HG03520 (cell line): ENCODE measurements around the gene CFAP43.
A peak's percentile ranks its signal among the peaks of the same experiment; 100 is the strongest.

ENCODE experiments used
- ATAC-seq: cut with Tn5 transposase; IDR thresholded peaks from one replicate; pipeline ENCODE4 v1.9.1; 2021; ENCODE audit warnings: mild to moderate bottlenecking, moderate library complexity; ENCODE audit not compliant: unreplicated experiment

Gene CFAP43, protein sequence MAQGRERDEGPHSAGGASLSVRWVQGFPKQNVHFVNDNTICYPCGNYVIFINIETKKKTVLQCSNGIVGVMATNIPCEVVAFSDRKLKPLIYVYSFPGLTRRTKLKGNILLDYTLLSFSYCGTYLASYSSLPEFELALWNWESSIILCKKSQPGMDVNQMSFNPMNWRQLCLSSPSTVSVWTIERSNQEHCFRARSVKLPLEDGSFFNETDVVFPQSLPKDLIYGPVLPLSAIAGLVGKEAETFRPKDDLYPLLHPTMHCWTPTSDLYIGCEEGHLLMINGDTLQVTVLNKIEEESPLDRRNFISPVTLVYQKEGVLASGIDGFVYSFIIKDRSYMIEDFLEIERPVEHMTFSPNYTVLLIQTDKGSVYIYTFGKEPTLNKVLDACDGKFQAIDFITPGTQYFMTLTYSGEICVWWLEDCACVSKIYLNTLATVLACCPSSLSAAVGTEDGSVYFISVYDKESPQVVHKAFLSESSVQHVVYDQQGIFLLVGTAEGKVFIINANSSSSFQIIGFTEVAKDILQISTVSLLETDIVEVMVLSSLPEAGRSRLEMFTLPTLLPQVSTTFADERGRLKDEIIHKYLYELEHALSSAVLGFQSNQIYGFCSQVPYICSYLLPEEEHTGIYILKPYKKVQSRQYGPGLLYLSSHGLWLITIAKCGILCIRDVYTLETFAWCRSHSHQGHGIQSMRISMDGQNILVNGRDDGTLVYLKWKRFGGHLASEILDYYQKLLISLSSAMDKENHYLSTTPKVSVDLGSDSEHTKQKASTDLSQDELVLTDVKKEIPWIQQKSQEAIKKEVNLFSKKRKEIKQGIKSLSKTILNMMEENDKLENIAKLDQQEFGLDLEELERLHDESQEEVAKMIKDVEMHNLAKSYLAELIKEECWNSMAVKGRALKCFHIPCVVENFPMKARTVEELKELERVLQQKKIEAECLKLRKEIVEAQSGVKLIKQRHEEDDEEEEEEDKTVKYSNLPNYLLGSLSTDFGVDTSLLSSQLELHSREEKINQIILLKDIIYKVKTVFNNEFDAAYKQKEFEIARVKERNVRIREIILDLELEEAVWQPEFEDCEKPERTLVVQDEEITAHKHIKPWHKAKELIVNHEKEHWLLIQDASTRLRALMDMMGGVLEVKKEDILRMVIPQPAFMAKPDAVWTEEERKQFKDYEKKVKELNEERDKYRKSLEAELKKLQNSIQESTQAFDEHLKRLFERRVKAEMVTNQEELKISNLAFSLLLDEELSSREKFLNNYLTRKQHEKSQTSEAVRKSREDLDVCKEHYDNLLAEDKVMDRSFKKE (N-terminal part only)

DNA sequence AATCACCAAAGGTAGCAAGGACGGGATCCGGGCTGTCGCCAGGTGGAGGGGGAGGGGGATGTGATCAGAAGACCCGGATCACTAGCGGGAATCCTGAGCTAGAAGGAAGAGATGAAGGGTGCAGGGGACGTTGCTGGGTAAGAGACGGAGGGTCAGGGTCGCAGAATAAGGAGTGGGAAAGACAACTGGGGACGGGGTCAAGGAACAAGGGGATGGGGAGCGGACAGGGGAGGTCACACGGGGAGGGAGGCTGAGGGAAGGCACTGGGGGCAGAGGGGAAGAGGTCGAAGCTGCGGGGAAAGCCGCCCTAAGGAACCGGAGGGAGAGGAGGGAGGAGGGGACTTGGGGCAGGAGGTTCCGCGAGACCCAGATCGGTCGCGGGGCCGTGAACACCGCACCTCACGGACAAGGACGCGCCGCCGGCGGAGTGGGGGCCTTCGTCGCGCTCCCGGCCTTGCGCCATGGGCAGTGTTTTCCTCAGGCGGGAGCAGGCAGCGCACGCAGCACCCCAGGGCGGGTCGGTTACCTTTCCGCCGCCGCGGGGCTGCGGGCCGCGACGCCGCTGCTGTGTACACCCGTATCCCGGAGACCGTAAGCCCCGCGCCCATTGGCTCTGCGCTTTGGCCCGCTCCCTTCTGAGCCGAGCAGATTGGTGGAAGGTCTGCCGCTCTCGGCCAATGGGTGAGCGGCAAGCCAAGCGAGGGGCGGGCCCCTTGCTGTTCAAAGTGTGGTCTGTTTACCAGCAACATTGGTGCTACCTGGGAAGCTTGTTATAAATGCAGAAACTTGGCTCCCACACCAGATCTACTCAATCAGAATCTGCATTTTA lies at the start of gene CFAP43:
Gene CFAP43 (minus strand): TSS at position 581 of the 829 bp plus-strand sequence. CDS start 118 bp downstream, at position 463.
- ATAC-seq: peak; percentile 100

DNA sequence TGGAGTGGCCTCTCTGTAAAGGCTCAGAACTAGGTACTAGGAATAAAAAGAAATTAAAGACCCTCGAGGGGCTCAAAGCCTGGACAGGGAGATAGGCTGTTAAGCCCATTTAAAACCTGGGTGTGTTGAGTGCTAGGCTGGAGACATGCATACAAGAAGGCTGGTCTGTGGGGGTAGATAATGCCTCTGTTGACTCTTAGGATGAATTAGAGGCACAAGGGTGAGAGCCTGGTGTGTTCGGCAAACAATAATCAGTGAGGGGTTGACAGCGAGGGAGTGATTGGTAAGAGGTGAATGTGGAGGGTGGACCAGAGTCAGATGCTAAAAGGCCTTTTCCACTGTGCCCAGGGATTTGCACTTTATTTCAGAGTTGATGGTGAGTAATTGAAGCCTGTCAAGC lies 49.5 kb upstream of the CFAP43 start:
- ATAC-seq: no peak

DNA sequence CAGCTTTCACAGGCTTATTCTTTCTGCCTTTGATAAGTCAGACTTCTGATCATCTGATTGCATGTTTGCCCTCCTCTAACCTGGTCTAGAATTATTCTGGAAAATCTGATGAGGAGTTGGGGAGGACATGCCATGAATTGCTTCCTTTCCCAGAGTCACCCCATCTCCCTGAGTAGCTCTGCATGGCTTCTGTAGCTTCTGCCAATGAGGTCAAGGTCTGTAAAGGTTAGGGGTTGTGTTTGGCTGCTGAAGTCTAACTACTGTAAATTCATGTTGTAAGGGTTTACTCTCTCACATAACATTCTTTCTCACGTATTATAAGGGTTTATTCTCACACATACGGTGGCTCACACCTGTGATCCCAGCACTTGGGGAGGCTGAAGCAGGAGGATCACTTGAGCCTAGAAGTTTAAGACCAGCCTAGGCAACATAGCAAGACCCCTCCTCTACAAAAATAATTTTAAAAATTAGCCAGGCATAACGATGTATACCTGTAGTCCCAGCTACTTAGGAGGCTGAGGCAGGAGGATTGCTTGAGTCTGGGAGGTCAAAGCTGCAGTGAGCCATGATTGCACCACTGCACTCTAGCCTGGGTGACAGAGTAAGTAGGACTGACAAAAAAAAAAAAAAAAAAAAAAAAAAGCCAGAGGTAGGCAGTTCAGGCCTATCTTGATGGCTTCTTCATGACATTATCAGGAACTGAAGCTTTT lies 47.5 kb upstream of the CFAP43 start:
- no peak for ATAC-seq

DNA sequence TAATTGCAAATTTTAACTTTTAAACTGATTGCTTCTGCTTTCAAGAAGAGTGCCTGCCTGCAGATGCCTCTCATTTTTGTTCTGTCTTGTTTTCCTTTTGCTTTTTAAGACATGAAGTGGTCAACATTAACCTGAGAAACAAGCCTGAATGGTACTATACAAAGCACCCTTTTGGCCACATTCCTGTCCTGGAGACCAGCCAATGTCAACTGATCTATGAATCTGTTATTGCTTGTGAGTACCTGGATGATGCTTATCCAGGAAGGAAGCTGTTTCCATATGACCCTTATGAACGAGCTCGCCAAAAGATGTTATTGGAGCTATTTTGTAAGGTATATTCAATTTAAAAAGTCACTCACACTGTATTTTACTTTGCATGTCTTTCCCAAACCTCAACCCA lies 45.6 kb upstream of the CFAP43 start:
- no peak for ATAC-seq

DNA sequence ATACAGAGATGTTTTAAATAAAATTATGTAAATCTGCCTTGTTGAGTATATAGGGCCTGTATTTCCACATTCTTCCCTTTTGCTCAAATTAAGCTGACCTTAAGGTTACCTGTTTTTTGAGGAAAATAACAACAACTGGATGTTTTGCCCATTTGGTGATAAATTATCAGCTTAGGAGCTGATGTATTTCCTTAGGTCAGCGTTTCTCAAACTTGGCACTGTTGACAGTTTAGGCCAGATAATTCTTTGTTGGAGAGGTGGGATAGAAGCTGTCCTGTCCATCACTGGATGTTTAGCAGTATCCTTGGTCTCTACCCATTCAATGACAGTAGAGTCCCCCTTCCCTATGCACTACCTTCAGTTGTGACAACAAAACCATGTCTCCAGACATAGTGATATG lies 44.0 kb upstream of the CFAP43 start:
- no peak for ATAC-seq

DNA sequence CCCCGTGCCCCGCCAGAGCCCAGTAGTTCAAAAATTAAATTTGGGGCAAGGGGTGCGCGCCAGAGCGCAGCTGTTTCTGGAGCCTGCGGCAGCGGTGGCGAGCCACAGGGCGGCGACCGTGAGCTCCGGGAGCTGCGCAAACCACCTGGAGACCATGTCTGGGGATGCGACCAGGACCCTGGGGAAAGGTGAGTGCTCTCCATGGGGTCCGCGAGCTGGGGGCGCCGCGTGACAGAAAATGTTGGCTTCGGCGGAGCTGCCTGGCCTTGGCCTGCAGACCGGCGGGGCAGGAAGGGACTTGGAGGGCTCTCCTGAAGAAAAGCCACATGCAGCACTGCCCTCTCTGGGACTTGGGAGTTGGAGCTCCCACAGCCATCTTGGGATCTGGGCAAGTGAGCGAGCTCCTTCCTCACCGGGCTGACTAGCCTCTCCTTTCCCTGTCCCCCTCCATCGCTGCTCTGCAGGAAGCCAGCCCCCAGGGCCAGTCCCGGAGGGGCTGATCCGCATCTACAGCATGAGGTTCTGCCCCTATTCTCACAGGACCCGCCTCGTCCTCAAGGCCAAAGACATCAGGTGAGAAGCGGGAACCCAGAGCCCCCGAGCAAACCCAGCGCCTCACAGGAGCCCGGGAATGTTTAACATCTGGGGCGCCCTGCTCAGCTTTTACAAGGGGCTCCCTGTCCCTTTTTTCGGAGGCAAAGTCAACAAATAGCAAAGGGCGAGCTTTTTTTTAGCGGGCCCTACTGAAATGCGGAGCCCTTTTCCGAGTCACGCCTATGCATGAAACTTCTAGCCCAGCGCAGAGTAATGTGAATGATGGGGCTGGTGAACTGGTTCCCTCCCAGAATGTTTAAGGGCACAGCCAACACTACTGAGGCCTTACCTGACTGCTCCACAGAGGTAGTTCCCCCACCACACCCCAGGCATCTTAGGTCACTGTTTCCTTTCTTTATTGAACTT lies 42.9 kb upstream of the CFAP43 start:
- ATAC-seq: no peak

DNA sequence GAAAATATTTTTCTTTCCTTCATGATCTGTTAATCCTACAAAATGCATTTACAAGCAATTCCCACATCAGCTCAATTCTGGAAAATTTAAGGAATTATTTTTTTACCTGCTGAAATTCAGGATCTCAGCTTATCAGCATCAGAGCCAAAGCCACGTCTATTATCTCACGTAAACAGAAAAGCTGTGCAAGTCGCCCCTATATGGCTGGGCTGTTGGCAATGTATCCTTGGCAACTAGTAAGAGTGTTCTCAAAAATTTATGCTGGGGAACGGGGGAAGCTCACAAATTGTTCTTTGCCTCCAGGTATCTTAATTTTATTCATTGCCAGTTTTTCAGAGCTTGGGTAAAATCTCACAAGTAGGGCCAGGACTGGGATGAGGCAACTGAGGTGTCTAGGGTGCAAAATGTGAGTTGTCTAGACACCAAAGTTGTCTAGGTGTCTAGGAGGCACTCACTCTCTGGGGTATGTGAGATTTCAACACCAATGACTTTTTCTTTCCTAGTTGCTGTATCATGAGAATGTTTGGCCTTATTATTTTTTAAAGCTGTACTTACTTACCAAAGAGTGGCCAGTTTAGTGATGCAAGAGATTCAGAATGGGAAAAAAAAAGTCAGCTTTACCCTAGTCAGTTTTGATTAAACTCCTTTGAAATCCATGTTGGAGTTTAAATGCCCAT lies 41.9 kb upstream of the CFAP43 start:
- no peak for ATAC-seq

DNA sequence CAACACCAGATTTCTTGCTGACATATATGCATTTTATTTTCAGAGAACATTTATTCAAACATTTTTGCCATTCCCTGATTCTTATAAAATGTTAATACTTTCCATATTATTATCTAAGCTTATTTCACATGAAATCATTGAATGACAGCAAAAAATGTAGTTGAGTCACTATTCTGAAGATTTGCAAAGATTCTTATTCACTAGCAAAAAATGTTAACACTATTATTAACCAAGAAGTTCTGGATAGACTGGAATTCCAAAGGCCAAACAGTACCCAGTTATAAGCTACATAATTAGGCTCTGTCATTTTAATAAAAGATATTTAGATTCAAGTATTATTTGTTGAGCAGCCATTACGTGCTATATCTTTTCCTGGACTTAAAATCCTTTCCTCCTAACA lies 41.1 kb upstream of the CFAP43 start:
- ATAC-seq: no peak

DNA sequence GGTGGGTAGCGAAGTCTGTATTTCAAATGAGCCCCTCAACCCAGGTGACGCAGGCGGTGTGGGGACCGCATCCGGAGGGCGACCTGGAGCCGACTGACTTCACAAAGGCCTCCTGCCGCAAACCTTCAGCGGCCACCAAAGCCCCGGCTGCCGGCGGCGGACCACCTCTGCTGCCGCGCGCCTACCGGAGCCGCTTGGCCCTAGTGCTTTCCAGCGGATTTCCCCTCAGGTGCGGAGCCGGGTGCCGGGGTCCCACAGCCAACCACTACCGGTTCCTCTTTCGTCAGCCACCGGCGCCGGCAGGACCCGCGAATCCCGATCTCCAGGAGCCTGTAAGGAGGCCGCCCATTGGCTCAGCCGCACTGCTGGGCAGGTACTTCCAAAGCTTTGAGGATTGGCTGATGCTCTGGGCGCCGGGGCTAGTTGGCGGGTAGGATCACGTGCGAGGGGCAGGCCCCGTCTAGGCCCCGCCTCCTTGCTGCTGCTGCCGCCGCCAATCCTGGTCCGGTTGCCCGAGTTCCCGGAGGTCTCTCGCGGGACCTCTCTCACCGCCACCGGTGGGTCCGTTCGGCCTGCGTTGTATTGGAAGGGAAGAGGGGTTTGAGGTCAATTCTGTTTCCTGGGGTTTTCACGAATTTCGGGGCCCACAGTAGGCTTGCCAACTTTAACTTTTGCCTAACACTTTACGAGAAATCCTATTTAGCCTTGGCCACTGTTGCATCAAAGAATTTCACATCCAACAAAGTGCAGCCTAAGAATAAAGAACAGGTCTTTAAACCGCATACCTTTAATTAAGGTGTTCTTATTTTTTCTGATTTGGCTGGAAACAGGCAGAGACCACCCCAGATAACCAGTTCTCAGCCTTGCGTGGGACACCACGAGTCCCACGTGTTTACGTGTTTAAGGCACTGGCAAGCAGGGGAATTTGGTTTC lies 36.8 kb upstream of the CFAP43 start, which contains the start of gene GSTO2:
Gene GSTO2 (plus strand): TSS at position 472 of the 933 bp plus-strand sequence. CDS start 5,732 bp downstream, outside the sequence.
- ATAC-seq: peak; percentile 99

DNA sequence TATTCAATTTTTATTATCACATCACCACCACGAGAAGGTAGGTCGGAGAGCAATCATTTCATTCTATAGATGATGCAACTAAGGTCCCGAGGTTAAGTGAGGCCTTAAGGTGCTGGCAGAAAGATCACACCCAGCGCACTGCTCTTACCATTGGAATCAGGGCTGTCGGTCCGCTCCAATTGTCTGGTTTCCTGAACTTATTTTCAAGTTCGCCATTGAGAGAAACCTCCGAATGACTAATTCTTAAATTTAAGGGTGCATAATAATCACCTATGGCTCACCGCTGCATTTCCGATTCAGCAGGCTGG lies 36.2 kb upstream of the CFAP43 start:
- ATAC-seq: no peak

DNA sequence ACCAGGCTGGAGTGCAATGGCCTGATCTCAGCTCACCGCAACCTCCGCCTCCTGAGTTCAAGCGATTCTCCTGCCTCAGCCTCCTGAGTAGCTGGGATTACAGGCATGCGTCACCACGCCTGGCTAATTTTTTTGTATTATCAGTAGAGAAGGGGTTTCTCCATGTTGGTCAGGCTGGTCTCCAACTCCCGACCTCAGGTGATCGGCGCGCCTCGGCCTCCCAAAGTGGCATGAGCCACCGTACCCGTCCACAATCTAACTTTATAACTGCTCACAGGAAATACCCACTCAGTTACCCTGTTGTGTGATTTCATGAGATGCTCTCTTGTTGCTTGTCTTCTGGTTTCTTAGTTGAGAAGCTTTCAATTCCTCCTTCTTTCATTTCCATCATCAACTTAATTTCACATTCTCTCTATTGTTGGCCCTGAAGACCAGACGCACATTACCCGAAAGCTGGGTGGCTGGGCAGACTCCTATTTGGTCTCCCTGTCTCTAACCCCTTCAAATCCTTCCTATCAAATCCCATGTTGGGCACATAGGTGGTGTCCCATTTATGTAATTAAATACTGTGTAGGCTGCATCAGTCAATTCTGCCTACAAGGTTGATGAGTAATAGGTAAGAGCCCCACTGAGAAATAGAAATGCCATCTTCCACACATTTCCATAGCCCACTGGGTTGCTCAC lies 35.7 kb upstream of the CFAP43 start:
- ATAC-seq: no peak

DNA sequence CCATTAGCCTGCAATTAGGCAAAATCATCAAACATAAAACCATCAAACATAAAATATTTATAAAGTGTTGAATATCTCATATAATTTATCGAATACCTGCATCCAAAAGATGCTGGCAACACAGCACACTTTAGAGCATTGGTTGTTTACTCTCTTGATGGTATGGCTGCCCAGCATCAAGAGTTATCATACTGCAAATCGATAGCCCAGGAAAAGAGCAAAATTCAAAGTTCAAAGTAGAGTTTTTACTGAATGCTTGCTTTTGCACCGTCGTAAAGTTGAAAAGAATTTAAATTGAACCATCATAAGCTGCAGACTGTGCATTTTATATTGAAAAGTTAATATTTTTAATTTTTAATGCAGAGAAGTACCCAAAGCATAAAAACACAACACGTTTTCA lies 32.6 kb upstream of the CFAP43 start:
- ATAC-seq: no peak

DNA sequence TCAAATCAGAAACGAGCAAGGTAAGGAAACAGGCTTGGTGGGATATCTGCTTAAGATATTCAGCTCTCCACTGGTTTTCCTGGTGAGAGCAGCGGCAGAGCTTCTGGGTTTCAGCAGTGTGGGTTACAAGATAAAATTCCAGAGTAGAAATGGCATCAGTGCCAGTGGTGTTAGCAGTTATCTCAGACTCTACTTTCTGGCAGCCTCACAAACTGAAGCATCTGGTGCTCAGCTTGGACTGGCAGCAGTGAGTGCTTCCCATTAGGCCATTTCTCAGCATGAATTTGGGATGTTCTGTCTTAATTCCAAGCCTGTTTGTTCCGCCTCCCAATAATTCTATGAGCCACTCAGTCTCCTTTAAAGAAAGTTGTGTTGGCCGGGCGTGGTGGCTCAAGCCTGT lies 29.9 kb upstream of the CFAP43 start:
- ATAC-seq: no peak

DNA sequence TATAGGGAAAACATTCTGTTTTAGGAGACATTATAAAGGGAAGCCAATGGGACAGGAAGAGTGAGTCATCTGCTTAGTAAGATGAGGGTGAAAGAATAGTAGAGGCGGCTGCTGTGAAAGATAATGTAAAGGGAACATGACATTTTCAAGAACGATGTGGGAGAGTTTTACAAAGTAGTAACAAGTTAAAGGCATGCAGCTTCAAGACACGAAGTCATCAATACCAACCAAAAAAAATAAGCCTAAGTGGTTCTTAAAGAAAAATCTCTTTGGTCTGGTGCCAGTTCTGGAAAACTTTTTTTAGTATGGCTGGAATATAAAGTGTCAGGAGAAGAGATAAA lies 28.6 kb upstream of the CFAP43 start:
- no peak for ATAC-seq

DNA sequence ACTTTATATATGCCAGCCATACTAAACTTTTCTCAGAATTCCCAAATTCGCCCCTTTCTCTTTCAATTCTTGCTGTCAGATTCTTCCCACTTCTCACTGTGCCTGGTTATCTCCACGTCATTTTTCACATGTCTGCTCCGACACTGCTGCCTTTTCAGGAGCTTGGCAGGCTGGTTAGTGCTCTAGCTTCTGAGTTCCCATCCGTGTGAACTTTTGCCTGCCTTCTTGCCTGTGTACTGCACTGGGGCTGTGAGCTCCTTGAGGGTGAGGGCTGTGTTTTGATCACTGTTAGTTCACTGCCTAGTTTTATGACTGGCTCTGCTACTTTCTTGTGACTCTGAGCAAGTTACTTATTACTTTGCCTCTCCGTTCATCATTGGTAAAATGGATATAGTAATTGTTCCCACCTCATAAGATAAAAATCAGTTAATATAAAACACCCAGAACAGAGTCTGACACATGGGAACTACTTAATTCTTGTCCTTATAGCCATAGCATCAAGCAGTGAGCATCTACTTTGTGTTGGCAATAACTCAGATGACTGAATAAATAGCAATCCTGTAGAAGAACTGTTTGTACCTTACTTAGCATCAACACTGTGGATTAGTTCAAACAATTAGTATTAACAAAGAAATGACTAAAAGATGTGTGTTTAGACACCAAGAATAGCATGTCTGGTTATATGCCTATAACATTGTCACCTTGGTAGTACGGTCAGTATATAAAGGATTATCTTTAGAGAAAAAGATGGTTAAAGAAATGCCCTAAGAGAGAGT lies 28.0 kb upstream of the CFAP43 start:
- ATAC-seq: no peak

DNA sequence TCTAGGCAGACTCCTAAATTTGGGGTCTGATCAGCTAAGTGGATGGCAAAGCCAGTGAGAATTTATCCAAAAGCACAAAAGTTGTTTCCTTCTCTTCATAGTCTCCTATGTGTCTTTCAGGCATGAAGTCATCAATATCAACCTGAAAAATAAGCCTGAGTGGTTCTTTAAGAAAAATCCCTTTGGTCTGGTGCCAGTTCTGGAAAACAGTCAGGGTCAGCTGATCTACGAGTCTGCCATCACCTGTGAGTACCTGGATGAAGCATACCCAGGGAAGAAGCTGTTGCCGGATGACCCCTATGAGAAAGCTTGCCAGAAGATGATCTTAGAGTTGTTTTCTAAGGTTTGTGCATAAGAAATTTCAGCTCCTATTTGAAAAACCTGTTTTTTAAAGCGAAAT lies 27.3 kb upstream of the CFAP43 start:
- ATAC-seq: no peak
